Measurements from ENCODE around the gene LRP5. TPM values are rescaled to one million over a fixed set of nuclear protein-coding genes. Genes with fewer than 3 reads are reported as not detected.

LRP5 gene
- total RNA-seq, 1 experiment from 2014 or later: 55.2 TPM

GRCh38 chr11:68276861-68277260 is 35.5 kb upstream of the LRP5 start:
- Histone ChIP-seq H3K9me3 (ENCODE audit: control insufficient read depth in 1 of 2, insufficient read depth in 1 of 2, low read depth in 1 of 2, low read length in 2 of 2) (no peaks in the 10 kb centered on the region), H3K27me3 (ENCODE audit: insufficient read depth, low read length) (no peaks in the 10 kb centered on the region), H2AFZ (ENCODE audit: low read depth, low read length, poor library complexity, severe bottlenecking) (no peak overlapping the region), H3K9ac (ENCODE audit: low read length) (peak overlapping the region; percentile 11; the same call in 1 of the 2 replicates), H3K4me1 (ENCODE audit: control insufficient read depth in 1 of 2, insufficient read depth in 2 of 2, low read length in 2 of 2) (peaks cover 22 to 57% of the 10 kb centered on the region in 2 experiments), H3K4me3 (replicated peaks in 1 of 2; ENCODE audit: low read depth in 1 of 2, low read length in 2 of 2) (no peak overlapping the region), H3K27ac (ENCODE audit: low read depth, low read length) (no peak overlapping the region), H3K36me3 (ENCODE audit: control insufficient read depth in 1 of 2, insufficient read depth in 2 of 2, low read length in 2 of 2) (no peaks in the 10 kb centered on the region), H3K79me2 (ENCODE audit: insufficient read depth, low read length) (peaks cover 4% of the 10 kb centered on the region; the same call in 1 of the 2 replicates), H3K4me2 (ENCODE audit: low read length) (peak overlapping the region; percentile 73; the same call in 1 of the 2 replicates), H3K9me2 (ENCODE audit: insufficient read depth) (no peaks in the 10 kb centered on the region), H4K20me1 (ENCODE audit: insufficient read depth) (no peaks in the 10 kb centered on the region)
- intact Hi-C loops (cut with micrococcal nuclease): no loop called here
- POLR2A ChIA-PET: no interaction called here
- RAD21 ChIA-PET (ENCODE audit: low non-redundant PET in 1 of 2, low total read pairs in 2 of 2, uncharacterized antibody in 2 of 2, unreplicated experiment in 2 of 2): no interaction called here
- ATAC-seq (no peak), DNase-seq (ENCODE audit: low read depth, low spot score) (no peak)
- no TSS peak for BruUV-seq (replicated peaks)
- CTCF ChIA-PET: no interaction called here
- TF ChIP-seq CBX3 (IDR thresholded peaks at IDR 0.05; ENCODE audit: low read depth) (no peak), ATF3 (IDR thresholded peaks at IDR 0.05) (no peak), REST (IDR thresholded peaks at IDR 0.05; ENCODE audit: low read depth) (no peak), SIN3A (IDR thresholded peaks at IDR 0.05; ENCODE audit: low read depth) (no peak), TCF7L2 (IDR thresholded peaks at IDR 0.05; ENCODE audit: borderline replicate concordance, extremely low read depth, insufficient read depth, insufficient read length) (no peak), ZBTB33 (IDR thresholded peaks at IDR 0.05; ENCODE audit: extremely low read depth, insufficient replicate concordance, low read length) (no peak), EZH2phosphoT487 (IDR thresholded peaks at IDR 0.05; ENCODE audit: borderline replicate concordance) (no peak), SP1 (IDR thresholded peaks at IDR 0.05; ENCODE audit: low read depth) (no peak), RAD21 (IDR thresholded peaks at IDR 0.05; ENCODE audit: low read depth) (no peak), EZH2 (IDR thresholded peaks at IDR 0.05) (no peak), ZNF274 (IDR thresholded peaks at IDR 0.05; ENCODE audit: low read depth, low read length) (no peak)

Data from HCT116 (cell line).